GM18517 (cell line): ENCODE measurements around the gene GRIK5.
"Not testable (repeated sequence)": the region's sequence is repeated elsewhere in the genome, so short reads cannot be mapped to it uniquely, and the experiment has no call there.

Experiments
- ATAC-seq: cut with Tn5 transposase; IDR thresholded peaks from one replicate; pipeline ENCODE4 v1.9.1; 2021; ENCODE audit warnings: mild to moderate bottlenecking, moderate library complexity; ENCODE audit not compliant: unreplicated experiment

GRIK5 gene, protein sequence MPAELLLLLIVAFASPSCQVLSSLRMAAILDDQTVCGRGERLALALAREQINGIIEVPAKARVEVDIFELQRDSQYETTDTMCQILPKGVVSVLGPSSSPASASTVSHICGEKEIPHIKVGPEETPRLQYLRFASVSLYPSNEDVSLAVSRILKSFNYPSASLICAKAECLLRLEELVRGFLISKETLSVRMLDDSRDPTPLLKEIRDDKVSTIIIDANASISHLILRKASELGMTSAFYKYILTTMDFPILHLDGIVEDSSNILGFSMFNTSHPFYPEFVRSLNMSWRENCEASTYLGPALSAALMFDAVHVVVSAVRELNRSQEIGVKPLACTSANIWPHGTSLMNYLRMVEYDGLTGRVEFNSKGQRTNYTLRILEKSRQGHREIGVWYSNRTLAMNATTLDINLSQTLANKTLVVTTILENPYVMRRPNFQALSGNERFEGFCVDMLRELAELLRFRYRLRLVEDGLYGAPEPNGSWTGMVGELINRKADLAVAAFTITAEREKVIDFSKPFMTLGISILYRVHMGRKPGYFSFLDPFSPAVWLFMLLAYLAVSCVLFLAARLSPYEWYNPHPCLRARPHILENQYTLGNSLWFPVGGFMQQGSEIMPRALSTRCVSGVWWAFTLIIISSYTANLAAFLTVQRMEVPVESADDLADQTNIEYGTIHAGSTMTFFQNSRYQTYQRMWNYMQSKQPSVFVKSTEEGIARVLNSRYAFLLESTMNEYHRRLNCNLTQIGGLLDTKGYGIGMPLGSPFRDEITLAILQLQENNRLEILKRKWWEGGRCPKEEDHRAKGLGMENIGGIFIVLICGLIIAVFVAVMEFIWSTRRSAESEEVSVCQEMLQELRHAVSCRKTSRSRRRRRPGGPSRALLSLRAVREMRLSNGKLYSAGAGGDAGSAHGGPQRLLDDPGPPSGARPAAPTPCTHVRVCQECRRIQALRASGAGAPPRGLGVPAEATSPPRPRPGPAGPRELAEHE

DNA sequence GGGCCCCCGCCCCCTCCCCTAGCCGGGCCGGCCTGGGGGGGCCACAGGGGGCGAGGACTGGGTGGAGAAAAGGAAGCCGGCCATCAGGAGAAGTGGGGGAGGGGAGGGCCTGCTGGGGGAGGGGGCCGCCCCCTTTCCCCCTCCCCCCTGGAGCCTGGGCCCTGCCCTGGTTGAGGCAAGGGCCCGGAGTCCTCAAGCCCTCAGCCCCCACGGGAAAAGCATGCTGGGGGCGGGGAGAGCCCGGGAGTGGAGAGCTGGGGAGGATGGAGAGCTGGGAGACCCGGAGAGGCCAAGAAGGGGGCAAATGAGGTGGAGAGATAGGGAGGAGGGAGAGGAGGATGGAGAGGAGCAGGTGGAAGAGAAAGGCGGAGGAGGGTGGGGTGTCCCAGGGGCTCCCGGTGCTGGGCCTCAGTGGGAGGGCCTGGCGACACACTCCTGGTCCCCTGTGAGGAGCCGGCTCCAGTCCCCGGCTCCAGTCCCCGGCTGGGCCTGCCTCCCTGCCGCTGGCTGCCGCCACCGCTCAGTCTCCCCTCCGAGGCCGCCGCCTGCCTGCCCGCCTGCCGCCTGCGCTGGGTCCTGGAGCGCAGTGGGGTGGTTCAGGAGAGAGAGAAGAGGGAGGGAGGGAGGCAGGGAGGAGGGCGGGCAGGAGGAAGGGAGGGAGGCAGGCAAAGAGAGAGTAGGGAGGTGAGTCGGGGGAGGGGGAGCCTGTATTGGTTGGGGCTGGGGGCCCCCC lies at the start of gene GRIK5:
Gene GRIK5 (minus strand): TSS at position 588 of the 733 bp plus-strand sequence. CDS start 4,436 bp downstream, outside the sequence.
- ATAC-seq: no peak

DNA sequence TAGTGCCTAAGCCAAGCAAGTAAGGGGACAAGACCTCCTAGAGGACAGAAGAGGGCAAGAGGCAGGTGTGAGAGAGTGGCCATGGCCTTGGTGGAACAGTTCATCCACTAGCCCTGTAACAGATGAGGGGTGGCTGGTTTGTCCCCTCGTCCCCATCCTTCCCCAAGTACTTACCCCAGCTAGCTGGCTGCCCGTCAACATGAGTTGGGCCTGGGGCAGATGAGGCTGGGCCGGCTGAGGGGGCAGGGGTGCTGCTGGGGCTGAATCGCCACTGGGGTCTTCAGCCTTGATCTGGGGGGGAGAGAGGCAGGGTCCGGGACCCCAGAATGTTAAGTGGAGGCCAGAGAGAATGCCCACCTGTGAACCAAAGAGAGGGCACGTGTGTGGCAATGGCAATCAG lies 47.1 kb upstream of the GRIK5 start:
- ATAC-seq: no peak

DNA sequence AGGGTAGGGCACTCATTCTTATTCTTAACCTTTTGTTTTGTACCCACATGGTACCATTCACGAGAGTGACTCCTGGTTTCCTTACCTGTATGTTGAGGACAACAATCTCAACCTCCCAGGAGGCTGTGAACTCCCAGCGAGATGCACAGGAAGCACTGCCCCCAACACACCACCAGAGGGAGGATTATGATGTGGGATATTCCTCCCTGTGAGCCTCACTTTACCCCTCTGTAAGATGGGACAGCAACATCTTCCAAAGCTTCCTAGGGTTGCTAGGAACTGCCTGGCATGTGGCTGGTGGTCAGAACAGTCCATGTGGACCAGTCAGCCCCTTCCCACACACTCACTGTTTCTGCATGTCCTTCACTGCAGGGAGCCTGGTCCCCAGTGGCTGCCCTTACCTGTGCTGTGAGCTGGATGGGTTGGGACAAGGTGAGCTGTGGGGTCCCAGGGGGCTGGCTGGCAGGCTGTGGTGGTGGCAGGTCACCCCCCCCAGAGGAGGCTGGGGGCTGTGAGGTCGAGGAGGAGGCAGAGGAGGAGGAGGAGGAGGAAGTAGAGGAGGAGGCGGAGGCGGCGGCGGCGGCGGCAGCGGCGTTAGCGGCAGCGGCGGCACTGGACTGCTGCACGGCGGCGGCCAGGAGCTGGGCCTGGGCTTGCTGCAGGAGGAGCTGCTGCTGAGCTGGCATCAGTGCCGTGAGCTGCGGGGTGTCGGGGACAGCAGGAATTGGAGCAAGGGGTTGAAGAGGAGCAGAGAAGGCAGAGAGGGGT lies 46.5 kb upstream of the GRIK5 start:
- ATAC-seq: no peak

DNA sequence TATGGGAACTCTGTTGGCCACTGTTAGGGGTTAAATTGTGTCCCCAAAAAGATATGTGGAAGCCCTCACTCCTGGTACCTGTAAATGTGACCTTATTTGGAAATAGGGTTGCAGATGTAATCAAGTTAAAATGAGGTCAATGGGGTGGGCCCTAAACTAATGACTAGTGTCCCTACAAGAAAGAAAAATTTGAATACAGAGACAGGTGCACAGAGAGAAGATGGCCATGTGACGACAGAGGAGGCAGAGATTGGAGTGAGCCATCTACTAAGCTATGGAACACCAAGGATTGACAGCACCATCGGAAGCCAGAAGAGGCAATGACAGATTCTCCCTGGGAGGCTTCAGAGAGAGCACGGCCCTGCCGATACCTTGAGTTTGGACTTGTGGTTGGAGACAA lies 45.7 kb upstream of the GRIK5 start:
- no peak for ATAC-seq

DNA sequence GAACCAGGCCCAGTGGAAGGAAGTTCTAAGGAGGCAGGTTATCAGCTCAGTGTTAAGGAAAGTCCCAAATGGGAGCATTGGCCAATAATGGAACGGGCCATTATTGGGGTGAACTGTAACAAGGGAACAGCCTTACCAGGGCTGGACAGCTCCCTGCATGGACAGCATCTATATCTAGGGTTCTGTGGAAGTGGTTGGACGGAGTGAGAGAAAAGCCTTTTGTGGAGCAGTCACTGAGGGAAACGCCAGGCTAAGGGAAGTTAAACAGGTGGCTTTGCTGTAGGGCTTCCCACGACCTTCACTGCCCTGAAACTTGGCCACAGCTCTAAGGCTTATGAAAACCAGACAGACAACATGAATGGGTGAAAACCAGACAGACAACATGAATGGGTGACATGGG lies 45.2 kb upstream of the GRIK5 start:
- ATAC-seq: no peak

DNA sequence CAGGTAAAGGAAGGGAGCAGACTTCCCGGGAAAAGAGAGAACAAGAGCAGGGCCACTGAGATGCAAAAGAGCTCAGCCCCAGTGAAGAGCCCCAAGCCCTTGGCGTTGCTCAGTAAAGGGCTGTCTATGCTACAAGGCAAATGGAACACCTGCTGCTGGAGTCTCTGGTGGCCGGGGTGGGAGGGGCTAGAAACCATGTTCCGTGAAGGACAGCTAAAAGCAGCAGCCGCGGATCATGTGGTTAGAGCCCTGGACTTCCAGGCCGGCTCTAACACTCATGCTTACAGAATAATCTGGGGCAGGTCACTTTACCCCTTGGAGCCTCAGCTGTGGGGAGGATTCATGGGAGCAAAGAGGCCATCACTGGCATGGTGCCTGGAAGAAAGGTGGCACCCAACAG lies 44.4 kb upstream of the GRIK5 start:
- peak; percentile 51 for ATAC-seq

DNA sequence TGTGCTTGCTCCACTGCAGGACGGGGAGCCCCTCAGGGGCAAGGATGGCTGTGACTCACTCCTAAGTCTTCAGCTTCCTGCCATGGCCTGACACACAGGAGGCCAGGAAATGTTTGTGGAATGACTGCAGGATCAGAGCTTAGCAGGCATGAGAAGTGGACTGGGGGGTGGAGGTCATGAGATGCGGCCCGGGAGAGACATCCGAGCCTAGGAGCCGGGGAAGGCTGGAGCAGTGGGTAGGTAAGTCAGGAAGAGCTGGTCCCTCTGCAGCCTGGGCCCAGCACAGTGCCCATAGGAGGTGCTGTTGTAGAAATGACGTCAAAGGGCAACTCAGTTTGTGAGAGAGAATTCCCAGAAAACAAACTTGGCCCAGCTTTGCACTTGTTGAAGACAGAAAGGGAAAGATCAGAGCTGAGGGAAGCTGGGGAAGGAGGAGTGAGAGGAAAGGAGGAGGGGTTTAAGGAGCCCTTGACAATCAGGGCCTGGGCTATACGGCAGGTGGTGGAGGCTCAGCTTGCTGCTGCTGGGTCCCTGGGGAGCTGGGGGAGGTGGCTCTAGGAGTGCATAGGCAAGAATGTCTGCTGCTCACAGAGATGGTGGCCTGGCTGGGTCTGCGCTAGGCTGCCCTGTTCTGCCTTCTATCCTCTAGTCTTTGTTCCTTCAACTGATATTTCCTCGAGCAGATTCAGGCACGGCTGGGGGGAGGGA lies 43.8 kb upstream of the GRIK5 start:
- ATAC-seq: peak; percentile 51

DNA sequence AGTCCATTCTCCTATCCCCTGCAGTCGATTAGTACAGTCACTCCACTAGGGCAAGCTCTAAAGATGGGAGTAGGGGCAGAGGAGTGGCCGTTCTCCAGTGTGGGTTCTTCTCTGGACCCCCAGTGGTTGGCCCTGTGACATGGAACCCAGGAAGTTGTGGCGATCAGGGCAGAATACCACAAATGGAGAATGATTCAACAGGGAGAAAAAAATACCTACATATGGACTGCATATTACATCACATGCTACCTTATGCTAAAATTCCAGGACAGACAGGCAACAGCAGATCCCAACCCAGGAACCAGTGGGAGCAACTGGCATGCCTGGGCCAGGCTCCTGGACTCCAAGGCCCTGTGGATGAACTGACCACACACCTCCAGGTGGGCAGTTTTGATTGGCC lies 41.8 kb upstream of the GRIK5 start:
- ATAC-seq: no peak

DNA sequence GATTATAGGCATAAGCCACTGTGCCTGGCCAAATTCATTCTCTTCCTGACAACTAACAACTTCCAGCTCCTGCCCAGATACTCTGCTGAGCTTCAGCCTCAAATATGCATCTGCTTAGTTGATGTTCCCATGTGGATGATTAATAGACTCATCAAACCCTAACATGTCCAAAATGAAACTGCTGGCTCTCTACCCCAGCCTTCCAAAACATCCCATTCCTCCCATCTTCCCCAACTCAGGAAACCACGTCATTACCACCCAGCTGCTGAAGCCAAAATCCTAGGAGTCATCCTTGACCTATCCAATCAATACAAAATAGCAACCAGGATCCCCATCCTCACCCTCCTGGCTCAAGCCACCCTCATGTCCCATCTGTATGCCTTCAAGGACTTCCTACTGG lies 41.4 kb upstream of the GRIK5 start:
- no peak for ATAC-seq

DNA sequence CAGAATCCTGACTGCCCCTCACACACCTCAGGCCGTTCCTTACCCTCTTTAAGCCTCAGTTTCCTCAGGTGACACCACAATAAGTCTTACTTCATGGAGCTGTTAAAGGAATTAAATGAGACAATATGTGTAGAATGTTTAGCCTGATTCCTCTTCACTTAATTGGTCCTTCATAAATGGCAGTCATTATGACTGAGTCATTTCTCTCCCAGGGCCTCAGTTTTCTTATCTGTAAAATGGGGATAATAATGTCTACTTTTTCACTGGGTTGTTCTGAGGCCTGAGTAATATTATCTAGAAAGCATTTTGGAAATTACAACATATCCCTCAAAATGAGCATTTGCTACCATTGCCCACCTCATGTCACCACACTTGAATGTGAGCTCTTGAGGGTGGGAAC lies 40.7 kb upstream of the GRIK5 start:
- no peak for ATAC-seq

DNA sequence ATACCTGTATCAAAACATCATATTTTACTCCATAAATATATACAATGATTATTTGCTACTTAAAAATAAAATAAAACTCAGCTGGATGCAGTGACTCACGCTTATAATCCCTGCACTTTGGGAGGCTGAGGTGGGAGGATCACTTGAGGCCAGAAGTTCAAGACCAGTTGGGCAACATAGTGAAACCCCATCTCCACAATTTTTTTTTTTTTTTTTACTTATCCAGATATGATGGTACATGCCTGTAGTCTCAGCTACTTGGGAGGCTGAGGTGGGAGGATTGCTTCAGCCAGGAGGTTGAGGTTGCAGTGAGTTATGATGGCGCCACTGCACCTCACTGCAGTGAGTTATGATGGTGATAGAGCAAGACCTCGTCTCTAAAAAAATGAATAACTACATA lies 39.9 kb upstream of the GRIK5 start:
- no peak for ATAC-seq

DNA sequence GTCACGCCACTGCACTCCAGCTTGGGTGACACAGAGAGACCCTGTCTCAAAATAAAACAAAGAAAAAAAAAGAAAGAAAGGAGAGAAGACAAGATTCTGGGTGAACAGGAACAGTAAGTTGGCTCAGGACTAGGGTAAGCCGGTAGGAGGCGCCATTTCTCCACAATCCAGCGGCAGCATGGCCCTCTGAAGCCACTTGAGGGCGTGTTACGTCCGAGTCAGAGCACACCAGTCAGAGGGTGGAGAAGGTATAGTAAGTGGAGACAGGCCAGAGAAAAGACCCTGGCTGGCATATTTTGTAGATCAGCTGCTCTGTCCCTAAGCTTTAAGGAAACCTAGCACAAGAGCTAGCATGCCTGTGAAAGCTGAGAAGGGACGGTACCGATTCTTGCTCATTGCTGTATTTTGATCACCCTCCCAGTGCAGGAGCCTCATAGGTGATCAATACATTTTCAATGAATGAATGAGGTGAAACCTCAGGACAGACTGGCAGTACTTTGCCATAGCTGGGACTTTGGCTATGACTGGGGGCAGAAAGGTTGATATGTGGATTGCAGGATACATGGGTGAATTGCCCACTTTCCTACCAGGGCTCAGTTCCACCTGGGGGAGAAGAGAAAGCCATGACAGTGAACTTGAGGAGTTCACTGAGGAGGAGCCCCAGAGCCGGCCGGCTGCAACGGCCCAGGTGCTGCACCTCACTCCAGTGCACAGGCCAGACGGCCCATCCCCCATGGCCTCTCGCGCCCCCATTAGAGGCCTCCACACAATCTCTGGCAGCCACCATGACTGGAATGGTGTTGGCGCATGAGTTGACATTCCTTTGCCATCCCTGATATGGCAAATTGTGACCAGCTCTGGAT lies 38.8 kb upstream of the GRIK5 start:
- ATAC-seq: peak; percentile 68

DNA sequence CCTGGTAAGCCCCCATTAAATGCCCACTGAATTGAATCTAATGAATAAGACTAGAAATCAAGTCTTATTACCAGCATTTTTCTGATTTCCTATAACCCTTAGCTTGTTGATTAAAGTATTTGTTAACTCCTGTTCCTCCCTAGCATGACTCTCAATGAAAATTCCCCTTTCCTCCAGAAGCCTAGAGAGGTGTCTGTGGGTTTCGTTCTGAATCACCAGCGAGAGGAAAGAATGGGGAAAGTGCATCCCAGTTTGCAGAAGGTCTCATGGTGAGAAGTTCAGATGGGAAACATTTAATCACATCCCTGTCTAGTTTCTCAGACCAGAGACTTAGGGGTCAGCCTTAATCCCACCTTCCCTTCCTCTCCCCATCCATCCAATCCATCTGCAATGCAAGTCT lies 35.4 kb upstream of the GRIK5 start:
- no peak for ATAC-seq

DNA sequence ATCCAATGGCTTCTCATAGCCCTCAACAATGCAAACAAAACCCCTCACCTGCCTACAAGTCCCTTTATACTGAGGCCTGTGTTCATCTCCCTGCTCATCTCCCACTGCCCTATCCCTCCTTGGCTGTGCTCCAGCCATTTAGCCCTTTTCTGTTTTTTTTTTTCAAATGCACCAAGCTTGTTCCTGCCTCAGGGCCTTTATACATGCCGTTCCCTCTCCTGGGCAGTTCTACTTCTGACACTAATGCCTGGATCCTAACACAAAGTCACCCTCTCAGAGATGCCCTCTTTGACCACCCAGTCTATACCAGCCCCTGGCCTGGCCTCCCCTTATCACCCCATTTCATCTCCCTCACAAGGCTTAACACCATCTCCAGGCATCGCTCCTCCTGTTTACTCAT lies 32.9 kb upstream of the GRIK5 start:
- no peak for ATAC-seq

DNA sequence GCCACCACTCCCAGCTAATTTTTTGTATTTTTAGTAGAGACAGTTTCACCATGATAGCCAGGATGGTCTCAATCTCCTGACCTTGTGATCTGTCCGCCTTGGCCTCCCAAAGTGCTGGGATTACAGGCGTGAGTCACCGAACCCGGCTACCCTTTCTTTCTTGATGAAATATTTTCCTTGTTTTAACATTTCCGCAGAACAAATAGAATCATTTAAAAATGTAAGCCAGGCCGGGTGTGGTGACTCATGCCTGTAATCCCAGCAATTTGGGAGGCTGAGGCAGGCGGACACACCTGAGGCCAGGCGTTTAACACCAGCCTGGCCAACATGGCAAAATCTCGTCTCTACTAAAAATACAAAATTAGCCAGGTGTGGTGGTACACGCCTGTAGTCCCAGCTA lies 30.2 kb upstream of the GRIK5 start:
- ATAC-seq: not testable (repeated sequence)

DNA sequence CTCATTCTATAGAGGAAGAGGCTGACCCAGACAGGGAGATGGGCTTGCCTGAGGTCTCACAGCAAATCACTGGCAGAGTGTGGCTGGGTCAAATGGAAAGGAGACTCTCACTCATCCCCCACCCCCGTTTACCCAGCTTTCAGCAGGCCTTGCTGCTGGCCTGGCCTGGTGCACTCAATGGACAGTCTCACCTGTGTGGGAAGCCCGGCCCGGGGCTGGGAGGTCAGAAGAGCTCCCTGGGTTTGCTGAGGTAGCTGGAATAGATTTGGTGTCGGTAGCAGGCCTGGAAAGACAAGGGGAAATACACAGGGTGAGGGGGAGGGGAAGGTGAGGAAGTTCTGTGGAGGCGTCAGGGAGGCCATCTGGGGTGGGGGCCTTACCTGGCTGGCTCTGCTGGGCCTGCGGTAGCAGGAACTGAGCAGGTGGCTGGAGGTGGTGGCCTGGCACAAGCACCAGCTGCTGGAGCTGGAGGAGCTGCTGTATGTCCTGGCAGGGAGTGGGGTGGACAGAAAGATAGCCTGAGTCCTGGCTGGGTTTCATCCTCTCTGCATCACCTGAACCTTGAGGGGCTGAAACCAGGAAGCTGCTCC lies 29.4 kb upstream of the GRIK5 start:
- no peak for ATAC-seq

DNA sequence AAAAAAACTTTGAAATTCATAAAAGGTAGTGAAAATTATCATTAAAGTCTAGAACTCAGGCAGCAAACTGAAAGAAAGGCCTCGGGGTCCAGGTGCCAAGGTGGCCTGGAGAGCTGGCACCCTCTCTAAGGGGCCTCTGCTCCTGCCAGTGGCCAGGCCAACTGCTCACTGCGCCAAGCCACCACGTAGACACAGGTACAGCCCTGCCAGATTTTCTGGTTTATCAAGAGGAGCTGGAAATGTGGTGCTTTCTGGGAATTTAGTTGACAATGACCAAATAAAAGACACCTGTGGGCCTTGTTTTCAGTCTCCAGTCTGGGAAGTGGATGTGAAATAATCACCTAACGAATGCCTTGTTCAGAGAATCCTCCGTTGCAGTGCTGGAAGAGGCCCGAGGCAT lies 28.8 kb upstream of the GRIK5 start:
- ATAC-seq: no peak

DNA sequence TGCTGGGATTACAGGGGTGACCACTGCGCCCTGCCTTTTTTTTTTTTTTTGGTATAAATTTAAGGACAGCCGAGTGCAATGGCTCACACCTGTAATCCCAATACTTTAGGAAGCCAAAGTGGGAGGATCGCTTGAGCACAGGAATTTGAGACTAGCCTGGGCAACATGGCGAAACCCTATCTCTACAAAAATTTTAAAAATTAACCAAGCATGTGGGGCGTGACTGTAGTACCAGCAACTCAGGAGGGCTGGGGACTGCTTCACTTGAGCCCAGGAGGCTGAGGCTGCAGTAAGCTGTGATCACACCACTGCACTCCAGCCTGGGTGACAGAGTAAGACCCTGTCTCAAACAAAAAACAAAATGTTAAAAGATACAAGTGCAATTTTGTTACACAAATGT lies 27.5 kb upstream of the GRIK5 start:
- ATAC-seq: no peak
